AG04450 (cell line): ENCODE data around the gene MMAB. TPM values are rescaled to one million over a fixed set of nuclear protein-coding genes. Genes with fewer than 3 reads are reported as not detected.

Experiments
- CTCF ChIA-PET: fragments of 300-600, 350-600 bp; formaldehyde crosslinking; extraction: SDS; loops from one replicate; lab custom pipeline; 2022; ENCODE audit warnings: antibody characterized with exemption, inconsistent platforms; lab: Charles Lee
- POLR2A ChIA-PET: fragments of 350-600 bp; formaldehyde crosslinking; extraction: SDS; loops from one replicate; lab custom pipeline; 2021; ENCODE audit warnings: antibody characterized with exemption, inconsistent platforms; lab: Yijun Ruan, JAX
- DNase-seq: peaks from one replicate; pipeline ENCODE4 v3.0.0-alpha.2; 2011; ENCODE audit warnings: low read depth, low spot score
- H3K27ac ChIP-seq: one replicate; pipeline ENCODE4 v1.5.1; 2012; ENCODE audit warnings: low read depth, low read length, control low read depth
- H3K27me3 ChIP-seq: one replicate; pipeline ENCODE4 v1.6.0; 2012; ENCODE audit warnings: low read length; ENCODE audit not compliant: control insufficient read depth, insufficient read depth
- H3K4me3 ChIP-seq: 2 replicates; pipeline ENCODE4 v1.5.1; 2011; ENCODE audit warnings: mild to moderate bottlenecking, low read depth, low read length, control low read depth
- H3K9me3 ChIP-seq: 2 replicates; pipeline ENCODE4 v1.5.1; 2012; ENCODE audit warnings: low read length; ENCODE audit not compliant: control insufficient read depth, insufficient read depth
- CTCF ChIP-seq: IDR thresholded peaks from 2 replicates; pipeline ENCODE4 v1.5.1; 2011; ENCODE audit warnings: low read depth, low read length, control low read depth, inconsistent platforms
- polyA plus RNA-seq: library from polyadenylated mRNA; depleted of rRNA; stranded (reverse); fragments of >200 nt; gene quantifications from 2 replicates; pipeline ENCODE4 v1.2.3, GENCODE V29; 2011

MMAB gene
- polyA plus RNA-seq, 1 experiment: 13.0 TPM

- no peak overlapping the region for H3K4me3 ChIP-seq
- POLR2A ChIA-PET: no interaction called here
- TF ChIP-seq CTCF: no peak
- CTCF ChIA-PET: no interaction called here
- H3K27me3 ChIP-seq: no peaks in the 10 kb centered on the region
- DNase-seq: no peak
- no peak overlapping the region for H3K27ac ChIP-seq
- no peaks in the 10 kb centered on the region for H3K9me3 ChIP-seq
Observed at GRCh38 chr12:109567296-109567695, 6.0 kb downstream of the MMAB start.

GRCh38 chr12:109566424-109566823, 6.9 kb downstream of the MMAB start:
- peaks cover 3% of the 10 kb centered on the region; the same call in 1 of the 2 replicates for H3K9me3 ChIP-seq
- TF ChIP-seq CTCF: no peak
- no peak overlapping the region for H3K27ac ChIP-seq
- no peak for DNase-seq
- H3K4me3 ChIP-seq: no peak overlapping the region
- ChIA-PET POLR2A (no interaction called here), CTCF (interaction anchor here (2.2 kb wide), 1 partner anchor 31 kb away, joined by 11 read pairs; no protein-coding TSS in a partner anchor)
- H3K27me3 ChIP-seq: no peaks in the 10 kb centered on the region

GRCh38 chr12:109563291-109564284, 9.7 kb downstream of the MMAB start:
- TF ChIP-seq CTCF: no peak
- POLR2A ChIA-PET: no interaction called here
- Histone ChIP-seq H3K4me3 (no peak overlapping the region), H3K27me3 (no peaks in the 10 kb centered on the region), H3K27ac (no peak overlapping the region), H3K9me3 (peaks cover 3% of the 10 kb centered on the region; the same call in 1 of the 2 replicates)
- CTCF ChIA-PET: no interaction called here
- no peak for DNase-seq

GRCh38 chr12:109562871-109563270, 10.4 kb downstream of the MMAB start:
- Histone ChIP-seq H3K27me3 (no peaks in the 10 kb centered on the region), H3K9me3 (peaks cover 3% of the 10 kb centered on the region; the same call in 1 of the 2 replicates), H3K4me3 (no peak overlapping the region), H3K27ac (no peak overlapping the region)
- TF ChIP-seq CTCF: no peak
- ChIA-PET POLR2A (no interaction called here), CTCF (no interaction called here)
- no peak for DNase-seq

GRCh38 chr12:109561711-109562030, 11.6 kb downstream of the MMAB start:
- no peak for DNase-seq
- CTCF ChIA-PET: no interaction called here
- TF ChIP-seq CTCF: no peak
- no peak overlapping the region for H3K4me3 ChIP-seq
- H3K27ac ChIP-seq: no peak overlapping the region
- POLR2A ChIA-PET: no interaction called here
- H3K27me3 ChIP-seq: no peaks in the 10 kb centered on the region
- H3K9me3 ChIP-seq: peaks cover 3% of the 10 kb centered on the region; the same call in 1 of the 2 replicates
